ENCODE data around the gene ATP9A. TPM values are rescaled to one million over a fixed set of nuclear protein-coding genes. Genes with fewer than 3 reads are reported as not detected.

ATP9A gene
- total and polyA plus RNA-seq, 2 of the 4 experiments (the other 2 are of a cell fraction) = 10.6 to 22.4 TPM

GRCh38 chr20:51620432-51620831, 147.8 kb downstream of the ATP9A start:
- ChIA-PET CTCF (interaction anchor here (1.2 kb wide), 1 partner anchor 248 kb away, joined by 3 read pairs; no protein-coding TSS in a partner anchor), POLR2A (ENCODE audit: unreplicated experiment) (no interaction called here)
- Histone ChIP-seq H3K79me1 (ENCODE audit: low read depth in 1 of 2, low read length in 2 of 2) (peaks cover 0 to 7% of the 10 kb centered on the region in 2 experiments; a peak in 1 of 4 replicates), H3K27me3 (ENCODE audit: control insufficient read depth, insufficient read depth, low read length) (no peaks in the 10 kb centered on the region), H4K20me1 (ENCODE audit: insufficient read depth, low read length) (no peaks in the 10 kb centered on the region), H3K4me1 (ENCODE audit: control insufficient read depth, insufficient read depth, low read length) (no peaks in the 10 kb centered on the region), H4K91ac (ENCODE audit: insufficient read depth, low read depth, low read length) (no peak overlapping the region), H2BK120ac (ENCODE audit: low read depth, low read length) (no peak overlapping the region), H3K9me3 (ENCODE audit: control insufficient read depth, insufficient read depth, low read length) (no peaks in the 10 kb centered on the region), H3K9me1 (ENCODE audit: insufficient read depth, low read length) (no peaks in the 10 kb centered on the region; the same call in 1 of the 2 replicates), H3K23ac (ENCODE audit: low read depth, low read length) (no peak overlapping the region), H3K14ac (replicated peaks; ENCODE audit: low read depth, low read length) (no peak overlapping the region), H3K9ac (ENCODE audit: low read depth, low read length) (no peak overlapping the region), H4K8ac (ENCODE audit: low read depth in 2 of 2, low read length in 2 of 2) (no peak overlapping the region), H2AFZ (replicated peaks; ENCODE audit: low read length, poor library complexity) (no peak overlapping the region), H2BK15ac (ENCODE audit: low read depth, low read length) (no peak overlapping the region), H3K4ac (ENCODE audit: low read depth, low read length) (no peak overlapping the region), H3K18ac (ENCODE audit: low read depth, low read length) (no peak overlapping the region), H2AK5ac (ENCODE audit: low read depth, low read length) (no peak overlapping the region), H3K36me3 (ENCODE audit: control insufficient read depth, insufficient read depth, low read length) (peaks cover 18% of the 10 kb centered on the region), H3K56ac (ENCODE audit: extremely low read depth, insufficient read depth, low read length) (no peak overlapping the region), H4K5ac (ENCODE audit: low read depth, low read length) (no peak overlapping the region), H3K4me2 (ENCODE audit: low read depth, low read length) (no peak overlapping the region), H3K4me3 (ENCODE audit: insufficient read depth, low read depth, low read length) (no peak overlapping the region), H2BK20ac (ENCODE audit: low read depth, low read length) (no peak overlapping the region), H3K27ac (ENCODE audit: insufficient read depth, low read length) (no peak overlapping the region), H2AK9ac (replicated peaks; ENCODE audit: low read depth, low read length, poor library complexity) (no peak overlapping the region), H2BK5ac (ENCODE audit: low read depth, low read length, poor library complexity, severe bottlenecking) (no peak overlapping the region)
- WGBS, 2 experiments (ENCODE audit: extremely low coverage in 2 of 2, insufficient read length in 1 of 2) = 90% methylated on average over 8 of the region's 12 CpGs; no CpG with 5 or more reads in 1 of the 2 experiments
- intact Hi-C loops (cut with micrococcal nuclease) = no loop called here
- BruUV-seq (replicated peaks) = no TSS peak
- TF ChIP-seq CHD1 (IDR thresholded peaks at IDR 0.05; ENCODE audit: low read depth, low read length) = no peak
- TF ChIP-seq RFX5 (IDR thresholded peaks at IDR 0.05; ENCODE audit: low read depth, low read length) = no peak
- no peak for TF ChIP-seq MXI1 (IDR thresholded peaks at IDR 0.05; ENCODE audit: borderline replicate concordance, low read depth, low read length)
- TF ChIP-seq USF2 (IDR thresholded peaks at IDR 0.05; ENCODE audit: low read depth, low read length) = no peak
- no peak for TF ChIP-seq NFE2L2 (IDR thresholded peaks at IDR 0.05; ENCODE audit: low read depth, low read length)
- TF ChIP-seq ELK1 (IDR thresholded peaks at IDR 0.05; ENCODE audit: borderline replicate concordance, low read depth, low read length) = no peak
- TF ChIP-seq RCOR1 (IDR thresholded peaks at IDR 0.05; ENCODE audit: insufficient replicate concordance, low read length) = no peak
- no peak for TF ChIP-seq POLR2A (IDR thresholded peaks at IDR 0.05; ENCODE audit: low read depth, low read length)
- TF ChIP-seq BHLHE40 (IDR thresholded peaks at IDR 0.05; ENCODE audit: low read depth, low read length) = no peak
- TF ChIP-seq CEBPB (IDR thresholded peaks at IDR 0.05; ENCODE audit: low read depth, low read length) = no peak
- TF ChIP-seq SMC3 (IDR thresholded peaks at IDR 0.05; ENCODE audit: low read depth, low read length) = no peak
- TF ChIP-seq MAFK (IDR thresholded peaks at IDR 0.05; ENCODE audit: low read depth, low read length) = no peak
- TF ChIP-seq MAZ (IDR thresholded peaks at IDR 0.05; ENCODE audit: borderline replicate concordance, low read depth, low read length) = no peak
- no peak for TF ChIP-seq FOS (IDR thresholded peaks at IDR 0.05; ENCODE audit: low read depth, low read length)
- no peak for TF ChIP-seq CTCF (conservative IDR thresholded peaks at IDR 0.05; ENCODE audit: low read depth, low read length)
- no peak for TF ChIP-seq RAD21 (IDR thresholded peaks at IDR 0.05; ENCODE audit: low read length)
- in situ Hi-C loops (cut with MboI; ENCODE audit: low sequenced_read_pairs) = no loop called here
- dilution Hi-C loops (cut with HindIII; ENCODE audit: low sequenced_read_pairs, unreplicated experiment) = no loop called here
- no peak for DNase-seq
- no peak for ATAC-seq (ENCODE audit: low read depth)
